HG02763 (cell line): ENCODE measurements around the gene BABAM2.

Experiments
- ATAC-seq: cut with Tn5 transposase; IDR thresholded peaks from one replicate; pipeline ENCODE4 v1.9.1; 2021; ENCODE audit warnings: mild to moderate bottlenecking, moderate library complexity; ENCODE audit not compliant: unreplicated experiment

Gene BABAM2

DNA sequence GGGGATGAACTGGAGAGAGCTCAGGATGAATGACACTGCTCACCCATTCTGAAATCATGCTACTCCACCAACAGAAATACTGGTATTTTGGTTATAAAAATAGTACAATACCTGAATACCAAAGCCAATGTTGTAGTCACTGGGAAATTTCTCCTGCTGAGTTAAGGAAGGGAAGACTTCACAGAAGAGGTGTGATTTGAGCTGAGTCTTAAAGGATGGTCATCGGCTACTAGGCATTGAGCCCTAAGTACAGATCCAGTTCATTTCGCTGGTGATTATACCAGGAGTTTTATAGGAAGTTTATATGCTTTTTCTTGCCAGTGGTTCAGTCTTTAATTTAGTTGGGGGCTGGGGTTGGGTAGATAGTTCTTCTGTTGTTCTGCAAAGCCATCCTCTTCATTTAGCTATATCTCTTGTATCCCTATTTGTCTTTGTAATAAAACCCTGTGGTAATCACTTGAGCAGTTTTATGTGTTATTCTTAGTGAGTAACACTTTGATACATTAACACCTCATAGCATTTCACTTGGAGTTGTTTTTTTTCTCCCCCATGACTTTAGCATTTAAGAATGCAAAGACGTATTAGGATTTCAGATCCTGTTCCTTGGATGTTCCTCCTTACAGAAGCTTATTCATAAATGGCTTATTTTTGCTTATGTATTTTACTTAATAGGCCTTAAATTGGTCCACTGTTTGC lies 262.2 kb downstream of the BABAM2 start:
- no peak for ATAC-seq

- ATAC-seq = no peak
Observed at GRCh38 chr2:28153851-28154250, 263.3 kb downstream of the BABAM2 start.

DNA sequence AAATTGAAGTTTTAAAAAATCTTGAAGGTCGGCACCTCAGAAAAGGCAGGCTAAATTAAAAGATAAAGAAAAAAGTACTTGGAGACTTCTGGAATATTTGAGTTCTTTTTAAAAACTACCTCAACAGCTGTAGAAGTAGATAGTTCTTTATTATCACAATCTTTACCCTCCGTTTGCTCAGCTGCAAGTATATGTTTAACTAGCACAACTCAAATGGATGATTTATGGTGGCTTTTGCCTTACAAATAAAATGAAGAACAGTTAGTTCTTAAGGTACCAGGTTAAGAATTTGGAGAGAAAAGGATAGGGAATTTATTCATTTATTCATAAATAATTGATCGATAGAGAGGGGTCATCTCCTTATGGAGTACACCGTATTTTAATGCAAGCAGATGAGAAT lies 264.6 kb downstream of the BABAM2 start:
- no peak for ATAC-seq

DNA sequence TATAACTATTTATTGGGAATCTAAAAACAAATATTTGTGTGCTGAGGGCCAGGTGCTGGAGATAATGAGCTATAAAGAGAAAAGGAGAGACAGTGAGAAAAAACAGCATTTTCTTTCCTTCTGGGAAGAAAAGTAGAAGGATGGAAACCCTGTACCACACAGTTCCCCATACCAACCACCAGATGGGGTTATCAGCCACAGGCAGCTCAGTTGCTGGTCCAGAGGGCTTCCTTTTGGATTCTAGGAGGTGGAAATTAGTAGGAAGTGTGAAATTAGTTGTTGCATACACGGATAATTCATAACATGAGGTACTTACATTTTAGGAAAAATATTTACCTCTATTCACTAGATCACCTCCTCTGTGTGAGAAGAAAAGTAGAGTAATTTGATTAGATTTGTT lies 265.1 kb downstream of the BABAM2 start:
- ATAC-seq = no peak

- ATAC-seq = no peak
Observed at GRCh38 chr2:28158791-28159190, 268.3 kb downstream of the BABAM2 start.

DNA sequence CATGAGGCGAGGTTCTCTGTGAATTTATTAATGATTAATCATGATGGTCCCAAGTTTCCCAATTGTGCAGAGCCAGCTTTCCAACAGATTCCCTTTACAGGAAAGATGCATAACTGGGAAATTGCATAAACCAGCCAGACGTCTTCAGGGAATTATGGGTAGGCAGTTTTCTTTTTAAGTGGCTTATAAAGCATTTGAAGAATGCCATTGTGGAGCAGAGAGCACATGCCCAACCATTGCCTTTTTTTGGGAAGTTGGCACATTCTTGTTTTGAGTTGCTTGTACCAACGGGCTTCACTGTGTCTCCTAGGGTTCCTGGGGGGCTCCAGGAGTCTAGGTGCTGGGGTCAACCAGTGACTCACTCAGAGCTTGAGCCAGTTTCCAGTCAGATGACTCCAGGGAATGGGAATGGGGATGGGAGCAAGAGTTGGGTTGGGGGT lies 270.5 kb downstream of the BABAM2 start:
- ATAC-seq = no peak

DNA sequence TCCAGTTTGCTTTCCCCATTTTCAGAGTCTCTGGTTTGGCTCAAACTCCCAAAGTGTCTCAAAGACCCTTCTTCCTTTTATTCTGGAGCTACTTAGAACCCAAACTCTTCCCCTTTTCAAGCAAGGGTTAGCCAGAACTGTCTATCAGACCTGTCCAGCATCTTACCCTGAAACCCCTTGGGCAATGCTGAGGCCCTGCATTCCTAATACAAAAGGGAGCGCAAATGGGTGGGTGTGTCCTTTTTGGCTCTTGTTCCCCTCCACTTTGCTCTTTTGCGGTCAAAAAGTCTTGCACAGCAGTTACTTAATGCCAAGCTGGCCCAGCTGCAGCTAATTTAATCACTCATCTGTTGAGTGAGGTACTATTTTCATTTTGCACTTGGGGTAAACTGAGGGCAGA lies 270.9 kb downstream of the BABAM2 start:
- no peak for ATAC-seq

- ATAC-seq = no peak
Observed at GRCh38 chr2:28162564-28162963, 272.0 kb downstream of the BABAM2 start.

DNA sequence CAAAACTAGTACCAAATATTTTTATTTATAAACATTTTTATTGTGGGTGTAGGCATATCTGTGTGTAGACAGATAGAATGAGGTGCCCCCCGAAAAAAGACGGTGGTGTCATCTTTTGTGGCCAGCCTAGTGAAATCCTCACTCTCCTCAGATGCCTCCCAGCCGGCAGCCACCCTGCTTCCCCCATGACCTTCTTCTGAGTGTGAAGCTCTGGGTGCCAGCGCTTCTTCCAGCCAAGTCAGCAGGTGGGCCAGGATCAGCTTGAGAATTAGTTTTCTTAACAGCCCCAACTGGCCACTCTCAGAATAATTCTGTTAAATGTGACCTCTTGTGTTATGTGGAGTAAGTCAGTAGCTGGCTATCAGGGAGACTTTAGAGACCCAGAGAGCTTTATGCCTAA lies 272.5 kb downstream of the BABAM2 start:
- ATAC-seq = no peak

DNA sequence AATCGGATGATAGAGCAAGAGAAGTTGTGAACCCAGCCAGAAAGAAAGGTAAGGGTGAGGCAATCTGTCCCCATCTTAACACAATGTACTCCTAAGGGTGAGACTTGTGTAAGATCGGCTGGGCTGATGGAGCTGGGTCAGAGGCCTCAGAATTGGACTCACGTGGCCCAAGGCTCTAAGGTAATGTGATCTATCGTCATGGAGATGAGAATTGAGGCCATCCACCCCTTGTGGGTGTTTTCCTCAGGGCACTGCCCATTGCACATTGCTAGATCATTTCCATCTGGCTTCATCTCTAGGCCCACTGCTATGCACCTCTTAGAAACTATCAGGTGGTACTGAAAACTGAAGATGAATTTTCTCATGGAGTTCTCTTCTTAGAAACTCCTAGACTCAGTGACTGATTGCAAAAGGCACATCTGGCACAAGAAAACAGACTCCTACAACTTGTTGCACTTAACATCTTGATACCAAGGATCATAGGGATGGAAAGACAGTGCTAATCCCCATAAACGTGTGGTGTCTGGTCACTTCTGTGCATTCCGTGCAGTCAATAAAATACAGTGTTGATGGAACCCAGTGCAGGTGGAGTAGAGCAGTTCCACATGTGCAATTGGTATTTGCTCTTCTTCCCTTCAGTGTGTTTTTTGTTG lies 273.2 kb downstream of the BABAM2 start:
- no peak for ATAC-seq

- no peak for ATAC-seq
Observed at GRCh38 chr2:28164280-28164801, 273.8 kb downstream of the BABAM2 start.

DNA sequence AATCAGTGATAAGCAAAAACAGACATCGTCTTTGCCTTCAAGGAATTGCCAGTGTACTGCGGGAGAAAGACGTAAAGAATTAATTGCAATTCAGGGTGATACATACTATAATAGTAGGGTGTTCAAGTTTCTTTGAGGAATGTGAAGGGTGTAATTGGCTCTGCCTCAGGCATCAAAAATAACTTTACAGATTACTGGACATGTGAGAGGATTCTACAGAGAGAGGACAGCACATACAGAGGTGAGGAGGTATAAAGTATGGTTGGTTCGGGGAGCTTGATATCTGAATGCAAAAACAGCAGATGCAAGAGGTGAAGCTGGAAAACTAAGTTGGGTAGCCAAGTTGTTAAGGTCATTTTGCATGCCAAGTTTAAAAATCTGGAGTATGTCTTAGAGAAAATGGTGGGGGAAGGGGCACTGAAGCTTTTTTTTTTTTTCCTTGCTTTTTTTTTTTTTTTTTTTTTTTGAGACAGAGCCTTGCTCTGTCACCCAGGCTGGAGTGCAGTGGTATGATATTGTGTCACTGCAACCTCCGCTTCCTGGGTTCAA lies 274.6 kb downstream of the BABAM2 start:
- no peak for ATAC-seq

GRCh38 chr2:28166956-28167355 lies 276.4 kb downstream of the BABAM2 start:
- ATAC-seq = no peak

DNA sequence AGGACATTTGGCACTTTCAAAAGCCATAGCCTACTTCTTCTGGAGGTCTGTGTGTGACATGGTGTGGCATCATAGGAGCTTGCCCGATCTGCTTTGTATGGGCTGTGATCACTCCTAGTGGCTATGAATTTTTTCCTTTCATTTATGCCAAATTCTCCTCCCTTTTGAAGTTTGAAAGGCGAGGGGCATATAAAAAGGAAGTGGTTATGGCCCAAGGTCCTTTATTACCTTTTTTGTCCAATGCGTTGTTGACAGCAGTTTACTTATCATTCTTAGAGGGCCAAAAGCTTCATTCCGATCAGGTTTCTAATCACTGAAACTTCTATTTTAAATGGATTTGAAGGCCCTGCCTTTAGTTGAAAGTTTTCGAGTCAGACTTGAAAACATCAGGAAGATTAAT lies 277.8 kb downstream of the BABAM2 start:
- ATAC-seq = no peak

DNA sequence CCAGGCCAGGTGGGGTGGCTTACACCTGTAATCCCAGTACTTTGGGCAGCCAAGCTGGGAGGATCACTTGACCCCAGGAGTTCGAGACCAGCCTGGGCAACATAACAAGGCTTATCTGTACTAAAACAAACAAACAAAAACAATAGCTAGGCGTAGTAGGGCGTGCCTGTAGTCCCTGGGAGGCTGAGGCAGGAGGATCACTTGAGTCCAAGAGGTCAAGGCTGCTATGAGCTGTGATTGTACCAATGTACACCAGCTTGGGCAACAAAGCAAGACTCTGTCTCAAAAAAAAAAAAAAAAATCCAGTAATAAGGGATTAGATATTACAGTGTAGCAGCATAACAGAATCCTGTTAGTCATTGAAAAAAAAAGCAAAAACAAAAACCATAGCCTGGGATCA lies 279.0 kb downstream of the BABAM2 start:
- no peak for ATAC-seq

DNA sequence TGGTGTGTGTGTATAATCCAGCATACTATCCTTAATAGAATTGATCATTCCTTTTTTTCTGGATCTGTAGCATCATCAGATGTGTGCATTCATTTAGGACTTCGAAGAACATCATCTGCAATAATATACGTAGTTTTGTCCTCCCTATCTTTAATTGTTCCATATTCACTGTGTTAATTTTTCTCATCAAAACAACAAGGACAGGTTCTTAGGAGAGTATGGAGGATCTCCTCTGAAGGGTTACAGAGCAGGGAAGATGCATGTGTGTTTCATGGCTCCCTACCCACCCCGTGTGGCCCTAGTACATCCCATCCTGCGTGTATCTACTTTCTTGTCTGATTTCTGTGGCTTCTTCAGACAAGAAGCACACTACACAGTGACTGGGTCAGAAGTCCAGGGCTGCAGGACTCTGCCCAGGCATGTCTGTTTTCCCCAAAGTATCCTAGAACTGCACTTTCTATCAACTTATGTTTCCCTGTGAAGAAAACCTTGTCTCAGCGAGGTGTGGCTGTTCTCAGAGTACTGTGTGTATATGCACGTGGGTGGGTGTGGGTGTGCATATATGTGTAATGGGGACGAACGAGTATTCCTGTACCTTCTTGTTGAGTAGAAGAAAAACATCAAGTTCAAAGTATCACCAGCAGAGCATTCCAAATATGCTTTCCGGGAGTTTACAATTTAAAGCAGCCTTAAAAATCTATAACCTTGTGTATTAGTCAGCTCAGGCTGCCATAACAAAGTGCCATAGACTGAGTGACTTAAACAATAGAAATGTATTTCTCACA lies 281.8 kb downstream of the BABAM2 start:
- no peak for ATAC-seq

GRCh38 chr2:28173377-28173776 lies 282.8 kb downstream of the BABAM2 start:
- ATAC-seq = no peak

GRCh38 chr2:28174211-28174610 lies 283.7 kb downstream of the BABAM2 start:
- no peak for ATAC-seq

GRCh38 chr2:28175028-28175427 lies 284.5 kb downstream of the BABAM2 start:
- no peak for ATAC-seq

DNA sequence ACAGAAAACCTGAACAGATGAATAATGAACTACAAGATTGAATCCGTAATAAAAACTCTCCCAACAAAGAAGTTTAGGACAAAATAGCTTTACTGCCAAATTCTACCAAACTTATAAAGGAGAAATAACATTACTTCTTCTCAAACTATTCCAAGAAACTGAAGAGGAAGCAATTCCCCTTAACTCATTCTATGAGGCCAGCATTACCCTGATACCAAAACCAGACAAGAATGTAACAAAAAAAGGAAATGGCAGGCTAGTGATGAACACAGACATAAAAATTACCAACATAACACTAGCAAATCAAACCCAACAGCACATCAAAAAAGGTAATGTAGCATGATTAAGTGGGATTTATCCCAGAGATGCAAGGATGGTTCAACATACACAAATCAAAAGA lies 288.4 kb downstream of the BABAM2 start:
- ATAC-seq = no peak

GRCh38 chr2:28181801-28182200 lies 291.3 kb downstream of the BABAM2 start:
- ATAC-seq = no peak
